Measurements from ENCODE around the gene CCDC54. TPM values are rescaled to one million over a fixed set of nuclear protein-coding genes. Genes with fewer than 3 reads are reported as not detected.

The CCDC54 gene
- total and polyA plus RNA-seq, 2 experiments from 2014 or later = 0.89 TPM; not detected in 1

- Histone ChIP-seq H3K4me2 (no peak overlapping the region), H4K20me1 (ENCODE audit: insufficient read depth, poor library complexity, severe bottlenecking) (no peaks in the 10 kb centered on the region), H3K79me2 (no peaks in the 10 kb centered on the region), H3K36me3 (replicated peaks; ENCODE audit: insufficient read depth, low read depth) (no peaks in the 10 kb centered on the region), H3K27me3 (no peaks in the 10 kb centered on the region), H3K9me3 (ENCODE audit: low read depth) (no peaks in the 10 kb centered on the region), H3K4me1 (ENCODE audit: insufficient read depth) (no peaks in the 10 kb centered on the region), H3K4me3 (no peak overlapping the region), H3K9me2 (replicated peaks; ENCODE audit: insufficient read depth) (no peaks in the 10 kb centered on the region), H3K27ac (no peak overlapping the region), H2AFZ (no peak overlapping the region)
- WGBS (ENCODE audit: low lambda C conversion rate, missing lambda C conversion rate) = 90% methylated on average over 3 of the region's 3 CpGs
- no peak for TF ChIP-seq CTCF (IDR thresholded peaks at IDR 0.05; ENCODE audit: poor library complexity)
- no peak for TF ChIP-seq EZH2 (IDR thresholded peaks at IDR 0.05; ENCODE audit: borderline replicate concordance)
- TF ChIP-seq EZH2phosphoT487 (IDR thresholded peaks at IDR 0.05; ENCODE audit: low read depth, severe bottlenecking, unreplicated experiment) = no peak
- no peak for DNase-seq (ENCODE audit: low spot score)
These were observed 10.5 kb upstream of the CCDC54 start for GRCh38 chr3:107366766-107367165.

GRCh38 chr3:107367353-107367752 is 9.9 kb upstream of the CCDC54 start:
- no peaks in the 10 kb centered on the region for H3K27me3 ChIP-seq
- 86% methylated on average over 5 of the region's 5 CpGs for WGBS (ENCODE audit: low lambda C conversion rate, missing lambda C conversion rate)
- no peak for DNase-seq (ENCODE audit: low spot score)
- no peak overlapping the region for H2AFZ ChIP-seq
- H4K20me1 ChIP-seq (ENCODE audit: insufficient read depth, poor library complexity, severe bottlenecking) = no peaks in the 10 kb centered on the region
- H3K9me2 ChIP-seq (replicated peaks; ENCODE audit: insufficient read depth) = no peaks in the 10 kb centered on the region
- no peak for TF ChIP-seq CTCF (IDR thresholded peaks at IDR 0.05; ENCODE audit: poor library complexity)
- no peak for TF ChIP-seq EZH2phosphoT487 (IDR thresholded peaks at IDR 0.05; ENCODE audit: low read depth, severe bottlenecking, unreplicated experiment)
- no peak for TF ChIP-seq EZH2 (IDR thresholded peaks at IDR 0.05; ENCODE audit: borderline replicate concordance)
- H3K36me3 ChIP-seq (replicated peaks; ENCODE audit: insufficient read depth, low read depth) = no peaks in the 10 kb centered on the region
- H3K27ac ChIP-seq = no peak overlapping the region
- H3K4me1 ChIP-seq (ENCODE audit: insufficient read depth) = no peaks in the 10 kb centered on the region
- H3K79me2 ChIP-seq = no peaks in the 10 kb centered on the region
- no peak overlapping the region for H3K4me3 ChIP-seq
- H3K4me2 ChIP-seq = no peak overlapping the region
- no peaks in the 10 kb centered on the region for H3K9me3 ChIP-seq (ENCODE audit: low read depth)

- Histone ChIP-seq H3K36me3 (replicated peaks; ENCODE audit: insufficient read depth, low read depth) (no peaks in the 10 kb centered on the region), H3K9me2 (replicated peaks; ENCODE audit: insufficient read depth) (no peaks in the 10 kb centered on the region), H3K4me3 (no peak overlapping the region), H3K4me2 (no peak overlapping the region), H2AFZ (no peak overlapping the region), H3K27me3 (no peaks in the 10 kb centered on the region), H3K9me3 (ENCODE audit: low read depth) (no peaks in the 10 kb centered on the region), H3K4me1 (ENCODE audit: insufficient read depth) (no peaks in the 10 kb centered on the region), H3K79me2 (no peaks in the 10 kb centered on the region), H4K20me1 (ENCODE audit: insufficient read depth, poor library complexity, severe bottlenecking) (no peaks in the 10 kb centered on the region), H3K27ac (no peak overlapping the region)
- WGBS (ENCODE audit: low lambda C conversion rate, missing lambda C conversion rate) = 89% methylated on average over 8 of the region's 8 CpGs
- TF ChIP-seq EZH2phosphoT487 (IDR thresholded peaks at IDR 0.05; ENCODE audit: low read depth, severe bottlenecking, unreplicated experiment) = no peak
- no peak for TF ChIP-seq EZH2 (IDR thresholded peaks at IDR 0.05; ENCODE audit: borderline replicate concordance)
- no peak for TF ChIP-seq CTCF (IDR thresholded peaks at IDR 0.05; ENCODE audit: poor library complexity)
- no peak for DNase-seq (ENCODE audit: low spot score)
These were observed 8.4 kb upstream of the CCDC54 start for GRCh38 chr3:107368654-107369398.

All from hepatocyte (in vitro differentiated cells).